K562 (cell line): ENCODE measurements around the gene NRF1. TPM values are rescaled to one million over a fixed set of nuclear protein-coding genes. Genes with fewer than 3 reads are reported as not detected.
A peak's percentile ranks its signal among the peaks of the same experiment; 100 is the strongest.

Experiments used
- ATF3 ChIP-seq, 2 experiments: fragments of 450-650 bp in 1 of 2; sonication (generic) in 1 of 2; formaldehyde crosslinking in 1 of 2; IDR thresholded peaks in 1 of 2; conservative IDR thresholded peaks in 1 of 2; 2 replicates each; pipeline versions ENCODE4 v1.6.1 to v1.8.1; 2016 to 2023; ENCODE audit warnings: mild to moderate bottlenecking in 2 of 2, moderate library complexity in 2 of 2, inconsistent platforms in 1 of 2, missing genetic modification reagents in 1 of 2
- EGR1 ChIP-seq: fragments of 450-650 bp; conservative IDR thresholded peaks from 2 replicates; pipeline ENCODE4 v1.6.1; 2017; ENCODE audit warnings: mild to moderate bottlenecking
- ELK1 ChIP-seq: sonication (generic); formaldehyde crosslinking; IDR thresholded peaks from 2 replicates; pipeline ENCODE4 v1.8.1; 2022; ENCODE audit warnings: missing genetic modification reagents
- FOXP1 ChIP-seq: sonication (generic); formaldehyde crosslinking; IDR thresholded peaks from 2 replicates; pipeline ENCODE4 v1.8.0; 2022; ENCODE audit warnings: mild to moderate bottlenecking, missing genetic modification reagents
- HDAC3 ChIP-seq: fragments of 450-650 bp; IDR thresholded peaks from 2 replicates; pipeline ENCODE4 v1.6.1; 2018; ENCODE audit warnings: borderline replicate concordance, mild to moderate bottlenecking, moderate library complexity; ENCODE audit not compliant: partially characterized antibody
- ILF3 ChIP-seq: fragments of 450-650 bp; IDR thresholded peaks from 2 replicates; pipeline ENCODE4 v1.6.1; 2018; ENCODE audit warnings: antibody characterized with exemption, mild to moderate bottlenecking, moderate library complexity, borderline replicate concordance
- KHSRP ChIP-seq: fragments of 450-650 bp; IDR thresholded peaks from 2 replicates; pipeline ENCODE4 v1.6.1; 2017
- MBD2 ChIP-seq: sonication (generic); IDR thresholded peaks from 2 replicates; pipeline ENCODE4 v1.6.1; 2016; ENCODE audit warnings: low read depth, borderline replicate concordance
- MEIS2 ChIP-seq: fragments of 450-650 bp; IDR thresholded peaks from 2 replicates; pipeline ENCODE4 v1.6.1; 2014; ENCODE audit warnings: mild to moderate bottlenecking; ENCODE audit not compliant: partially characterized antibody
- NR3C1 ChIP-seq: sonication (generic); formaldehyde crosslinking; IDR thresholded peaks from 2 replicates; pipeline ENCODE4 v1.8.1; 2022; ENCODE audit warnings: missing genetic modification reagents
- PRDM10 ChIP-seq: fragments of 450-650 bp; IDR thresholded peaks from 2 replicates; pipeline ENCODE4 v1.6.1; 2018; ENCODE audit not compliant: partially characterized antibody
- PRPF4 ChIP-seq: fragments of 200-400 bp; formaldehyde crosslinking; IDR thresholded peaks from one replicate; pipeline ENCODE4 v1.6.1; 2017; ENCODE audit warnings: low read length, low read depth, mild to moderate bottlenecking; ENCODE audit not compliant: insufficient read depth, poor library complexity, severe bottlenecking
- RBM34 ChIP-seq: fragments of 200-400 bp; formaldehyde crosslinking; IDR thresholded peaks from 2 replicates; pipeline ENCODE4 v1.6.1; 2018; ENCODE audit warnings: low read length, borderline replicate concordance; ENCODE audit not compliant: insufficient read depth
- ZBTB12 ChIP-seq: fragments of 250-450 bp; sonication (Bioruptor Pico); IDR thresholded peaks from 2 replicates; pipeline ENCODE4 v1.4.0; 2020
- ZKSCAN1 ChIP-seq: fragments of 150-350 bp; IDR thresholded peaks from 2 replicates; pipeline ENCODE4 v1.6.1; 2016; ENCODE audit warnings: low read depth, low read length
- ZNF644 ChIP-seq: fragments of 200-800 bp; sonication (Bioruptor generic); IDR thresholded peaks from 2 replicates; pipeline ENCODE4 v1.6.1; 2016; ENCODE audit warnings: low read depth, missing genetic modification characterization, missing compliant biosample characterization
- ZNF740 ChIP-seq, 3 experiments: fragments of 200-800 bp in 1 of 3; sonication (Bioruptor generic) in 1 of 3; sonication (generic) in 1 of 3; formaldehyde crosslinking in 1 of 3; IDR thresholded peaks; 2 replicates each; pipeline versions ENCODE4 v1.6.1 to v1.8.0; 2016 to 2022; ENCODE audit warnings: mild to moderate bottlenecking in 2 of 3, missing compliant biosample characterization in 2 of 3, missing genetic modification characterization in 2 of 3, missing genetic modification reagents in 1 of 3
- polyA plus RNA-seq, 8 experiments: library from polyadenylated mRNA; depleted of rRNA in 4 of 8; stranded (reverse) in 5 of 8; unstranded in 3 of 8; fragments of >200 nt; fragmentation: Nextera tagmentation in 2 of 8; fragmentation: Illumina TruSeq in 1 of 8; extraction: Ambion mirVana in 2 of 8; extraction: Trizol in 1 of 8; gene quantifications; 2 replicates each; pipeline versions ENCODE4 v1.2.1 to v1.2.3, GENCODE V29; 2011 to 2014; ENCODE audit warnings: inconsistent platforms in 1 of 8, missing spikeins in 1 of 8
- total RNA-seq, 7 experiments: library from RNA; depleted of rRNA in 6 of 7; stranded (reverse); fragments of >200 nt in 6 of 7; fragmentation: Illumina TruSeq in 2 of 7; extraction: Trizol in 2 of 7; gene quantifications; 2 replicates each; pipeline versions ENCODE4 v1.2.1 to v1.2.3, GENCODE V29; 2011 to 2021; ENCODE audit warnings: low replicate concordance in 1 of 7

The NRF1 gene
- total and polyA plus RNA-seq, 9 of the 15 experiments (the other 6 are each of a cell fraction or from before 2014, with no cell fraction given), result 8.6 to 28.8 (median 20.3) TPM

GRCh38 chr7:129611246-129612111 is at the start of gene NRF1 (continued):
- no peak for TF ChIP-seq ELK1 (CRISPR knock-in tag)
- peak; percentile 27 for TF ChIP-seq PRDM10
- TF ChIP-seq ILF3, result peak; percentile 94
- peak; percentile 80; the same call in 1 of the 2 replicates for TF ChIP-seq MBD2
- no peak; the same call in 1 of the 2 replicates for TF ChIP-seq ZNF644 (tag)
- TF ChIP-seq KHSRP, result no peak
- TF ChIP-seq EGR1, result no peak
- TF ChIP-seq FOXP1, result peak; percentile 98
- peak; percentile 73; the same call in 1 of the 2 replicates for TF ChIP-seq NR3C1
- no peak for TF ChIP-seq HDAC3
- TF ChIP-seq ZBTB12 (CRISPR knock-in tag), result no peak
- peak; percentile 29; the same call in 1 of the 2 replicates for TF ChIP-seq RBM34
- peak; percentile 86 for TF ChIP-seq ZKSCAN1
- peak; percentile 88 for TF ChIP-seq PRPF4
- TF ChIP-seq ZNF740 (CRISPR knock-in tag; IDR thresholded peaks at IDR 0.05), result peak; percentile 93
- TF ChIP-seq ZNF740 (tag; IDR thresholded peaks at IDR 0.05), result no peak
- peak; percentile 95 for TF ChIP-seq MEIS2
- no peak for TF ChIP-seq ATF3 (IDR thresholded peaks at IDR 0.05)
- TF ChIP-seq ATF3 (CRISPR knock-in tag; conservative IDR thresholded peaks at IDR 0.05), result no peak; the same call in 1 of the 2 replicates
